Testis (tissue), 2 donors: ENCODE results near the gene FAN1.

Experiments used
- POLR2A ChIP-seq: fragments of 450-650 bp; IDR thresholded peaks from one replicate; pipeline ENCODE4 v1.6.1; 2017; ENCODE audit warnings: antibody characterized with exemption, mild to moderate bottlenecking, moderate library complexity
- TF ChIP-seq, protein P1 (sequence below), 3 experiments: fragments of 450-650 bp in 2 of 3; fragments of 200-600 bp in 1 of 3; sonication (generic) in 1 of 3; IDR thresholded peaks; one replicate each; pipeline ENCODE4 v1.5.1; 2016 to 2019; ENCODE audit warnings: antibody characterized with exemption in 3 of 3, mild to moderate bottlenecking in 2 of 3, moderate library complexity in 1 of 3

DNA sequence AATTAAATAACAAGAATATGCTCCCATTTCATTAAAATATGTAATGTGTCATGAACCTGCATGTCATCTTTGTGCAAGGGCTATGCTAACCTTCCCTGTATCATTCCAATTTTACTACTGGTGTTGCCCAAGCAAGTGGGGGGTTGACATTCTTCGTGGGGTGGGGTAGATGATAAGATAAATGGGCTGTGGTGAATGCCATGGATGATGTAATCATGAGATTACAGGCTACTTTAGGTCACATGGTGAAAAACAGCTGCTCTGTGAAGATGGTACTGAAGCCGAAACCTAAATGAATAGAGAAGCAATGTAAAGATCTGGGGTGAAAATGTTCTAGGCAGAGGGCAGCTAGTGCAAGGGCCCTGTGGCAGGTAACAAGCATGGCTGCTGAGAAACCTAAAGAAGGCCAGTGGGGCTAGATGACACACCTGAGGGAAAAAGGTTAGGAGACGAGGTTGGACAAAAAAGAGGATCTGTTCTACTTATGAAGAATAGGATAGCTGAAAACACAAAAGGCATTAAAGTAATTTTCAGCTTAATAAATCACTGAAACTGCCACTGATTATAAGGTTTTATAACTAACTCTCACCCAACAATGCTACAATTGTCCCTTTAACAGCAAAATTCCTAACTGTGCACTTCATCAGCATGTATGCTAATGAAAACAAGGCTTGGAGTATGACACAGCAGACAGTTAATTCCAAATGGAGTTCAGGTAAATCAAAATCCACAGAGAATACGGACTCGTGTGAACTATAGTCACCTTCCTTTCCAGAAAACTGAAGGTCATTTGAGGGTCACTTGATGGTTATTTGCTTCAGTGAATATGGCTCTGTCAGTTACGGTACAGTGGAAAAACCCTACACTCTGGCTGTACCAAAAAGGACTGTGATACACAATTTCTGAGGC lies 52.8 kb downstream of the FAN1 start:
- TF ChIP-seq, protein P1, sequence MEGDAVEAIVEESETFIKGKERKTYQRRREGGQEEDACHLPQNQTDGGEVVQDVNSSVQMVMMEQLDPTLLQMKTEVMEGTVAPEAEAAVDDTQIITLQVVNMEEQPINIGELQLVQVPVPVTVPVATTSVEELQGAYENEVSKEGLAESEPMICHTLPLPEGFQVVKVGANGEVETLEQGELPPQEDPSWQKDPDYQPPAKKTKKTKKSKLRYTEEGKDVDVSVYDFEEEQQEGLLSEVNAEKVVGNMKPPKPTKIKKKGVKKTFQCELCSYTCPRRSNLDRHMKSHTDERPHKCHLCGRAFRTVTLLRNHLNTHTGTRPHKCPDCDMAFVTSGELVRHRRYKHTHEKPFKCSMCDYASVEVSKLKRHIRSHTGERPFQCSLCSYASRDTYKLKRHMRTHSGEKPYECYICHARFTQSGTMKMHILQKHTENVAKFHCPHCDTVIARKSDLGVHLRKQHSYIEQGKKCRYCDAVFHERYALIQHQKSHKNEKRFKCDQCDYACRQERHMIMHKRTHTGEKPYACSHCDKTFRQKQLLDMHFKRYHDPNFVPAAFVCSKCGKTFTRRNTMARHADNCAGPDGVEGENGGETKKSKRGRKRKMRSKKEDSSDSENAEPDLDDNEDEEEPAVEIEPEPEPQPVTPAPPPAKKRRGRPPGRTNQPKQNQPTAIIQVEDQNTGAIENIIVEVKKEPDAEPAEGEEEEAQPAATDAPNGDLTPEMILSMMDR (IDR thresholded peaks at IDR 0.05) = no peak
- no peak for TF ChIP-seq POLR2A
